H1 (cell line): ENCODE data around the gene CCBE1. TPM values are rescaled to one million over a fixed set of nuclear protein-coding genes. Genes with fewer than 3 reads are reported as not detected.

ENCODE experiments used
- CTCF ChIA-PET: fragments of 300-600 bp; sonication (Branson Sonifier 250); formaldehyde crosslinking; loops from one replicate; lab custom pipeline; 2021; ENCODE audit not compliant: partially characterized antibody; lab: Charles Lee
- POLR2A ChIA-PET: fragments of 300-600 bp; sonication (Branson Sonifier 250); formaldehyde crosslinking; loops from one replicate; lab custom pipeline; 2021; ENCODE audit warnings: inconsistent platforms; ENCODE audit not compliant: partially characterized antibody; lab: Charles Lee
- DNase-seq, 2 experiments: peaks; one replicate each; pipeline versions ENCODE4 v3.0.0 to v3.0.0-alpha.2; 2010 to 2022; ENCODE audit warnings: low spot score in 2 of 2, low read depth in 1 of 2, mixed read lengths in 1 of 2
- FAIRE-seq: peaks from 2 replicates; lab custom pipeline; 2011; peaks lifted over from hg19 to GRCh38; lab: Jason Lieb, UNC
- H2AFZ ChIP-seq: 2 replicates; pipeline ENCODE4 v1.8.1; 2012; ENCODE audit warnings: low read length, inconsistent platforms
- H2AK5ac ChIP-seq: 2 replicates; pipeline ENCODE4 v1.6.1; 2013; ENCODE audit warnings: low read depth, low read length
- H2BK120ac ChIP-seq: replicated peaks from 2 replicates; pipeline ENCODE3; 2013; ENCODE audit warnings: low read depth, low read length, inconsistent platforms
- H2BK12ac ChIP-seq: 2 replicates; pipeline ENCODE4 v1.6.1; 2013; ENCODE audit warnings: low read depth, low read length
- H2BK15ac ChIP-seq: 2 replicates; pipeline ENCODE4 v1.6.1; 2013; ENCODE audit warnings: low read length
- H2BK20ac ChIP-seq: 2 replicates; pipeline ENCODE4 v1.6.1; 2013; ENCODE audit warnings: low read length
- H2BK5ac ChIP-seq: 2 replicates; pipeline ENCODE4 v1.6.1; 2013; ENCODE audit warnings: low read depth, low read length
- H3K14ac ChIP-seq: 2 replicates; pipeline ENCODE4 v1.6.1; 2013; ENCODE audit warnings: inconsistent platforms; ENCODE audit not compliant: insufficient read length
- H3K18ac ChIP-seq: 2 replicates; pipeline ENCODE4 v1.6.1; 2013; ENCODE audit warnings: low read length; ENCODE audit errors: extremely low read depth
- H3K23ac ChIP-seq: 2 replicates; pipeline ENCODE4 v1.6.1; 2013; ENCODE audit warnings: inconsistent platforms; ENCODE audit not compliant: insufficient read length
- H3K23me2 ChIP-seq: 2 replicates; pipeline ENCODE4 v1.6.1; 2013; ENCODE audit warnings: low read depth, low read length
- H3K27ac ChIP-seq: 2 replicates; pipeline ENCODE4 v1.6.1; 2011; ENCODE audit warnings: low read depth, low read length, inconsistent platforms
- H3K27me3 ChIP-seq, 4 experiments: replicated peaks in 1 of 4; 1 replicate in 1 of 4; 2 replicates in 3 of 4; pipeline versions ENCODE4 v1.6.1 to v1.8.1; 2011 to 2013; ENCODE audit warnings: low read length in 3 of 4, mild to moderate bottlenecking in 3 of 4, inconsistent platforms in 2 of 4, mixed read lengths in 2 of 4, moderate library complexity in 1 of 4; ENCODE audit not compliant: control insufficient read depth in 3 of 4, insufficient read depth in 3 of 4; ENCODE audit errors: extremely low read depth in 1 of 4
- H3K36me3 ChIP-seq, 4 experiments: 2 replicates each; pipeline versions ENCODE4 v1.6.1 to v1.8.1; 2011 to 2013; ENCODE audit warnings: mild to moderate bottlenecking in 4 of 4, low read length in 3 of 4, moderate library complexity in 2 of 4, control low read depth in 1 of 4, inconsistent platforms in 1 of 4; ENCODE audit not compliant: insufficient read depth in 4 of 4, control insufficient read depth in 2 of 4
- H3K4ac ChIP-seq: replicated peaks from 2 replicates; pipeline ENCODE3; 2013; ENCODE audit warnings: low read length, low read depth, mixed read lengths, inconsistent platforms; ENCODE audit not compliant: insufficient read length
- H3K4me1 ChIP-seq, 4 experiments: replicated peaks in 1 of 4; 1 replicate in 1 of 4; 2 replicates in 3 of 4; pipeline versions ENCODE4 v1.6.1 to v1.8.1; 2011 to 2013; ENCODE audit warnings: low read length in 3 of 4, inconsistent platforms in 2 of 4, mixed read lengths in 1 of 4; ENCODE audit not compliant: insufficient read depth in 4 of 4, control insufficient read depth in 3 of 4
- H3K4me2 ChIP-seq, 2 experiments: 2 replicates each; pipeline versions ENCODE4 v1.6.1 to v1.8.1; 2011 to 2013; ENCODE audit warnings: low read depth in 2 of 2, low read length in 2 of 2, control low read depth in 1 of 2, inconsistent platforms in 1 of 2, mild to moderate bottlenecking in 1 of 2; ENCODE audit not compliant: insufficient read depth in 1 of 2
- H3K4me3 ChIP-seq, 4 experiments: fragments of 200-600, 300-600 bp in 1 of 4; sonication (generic), shearing (Covaris generic), sonication (Bioruptor Twin) in 1 of 4; 2 replicates each; pipeline versions ENCODE4 v1.5.1 to v1.8.1; 2011 to 2016; ENCODE audit warnings: low read length in 4 of 4, low read depth in 3 of 4, control low read depth in 2 of 4, inconsistent platforms in 2 of 4, mild to moderate bottlenecking in 2 of 4, mixed read lengths in 1 of 4, moderate library complexity in 1 of 4; ENCODE audit not compliant: insufficient read depth in 2 of 4; ENCODE audit errors: extremely low read depth in 1 of 4
- H3K56ac ChIP-seq: replicated peaks from 2 replicates; pipeline ENCODE3; 2013; ENCODE audit warnings: low read depth, mild to moderate bottlenecking, mixed read lengths, low read length, inconsistent platforms; ENCODE audit not compliant: insufficient read length
- H3K79me1 ChIP-seq: 2 replicates; pipeline ENCODE4 v1.6.1; 2013; ENCODE audit warnings: low read depth, low read length, control low read depth
- H3K79me2 ChIP-seq, 2 experiments: 2 replicates each; pipeline versions ENCODE4 v1.6.1 to v1.8.1; 2012 to 2013; ENCODE audit warnings: low read length in 2 of 2, mild to moderate bottlenecking in 2 of 2, inconsistent platforms in 1 of 2; ENCODE audit not compliant: insufficient read depth in 2 of 2, control insufficient read depth in 1 of 2
- H3K9ac ChIP-seq, 4 experiments: replicated peaks in 1 of 4; 1 replicate in 1 of 4; 2 replicates in 3 of 4; pipeline versions ENCODE4 v1.6.1 to v1.8.1; 2011 to 2013; ENCODE audit warnings: low read depth in 3 of 4, low read length in 3 of 4, control low read depth in 2 of 4, mild to moderate bottlenecking in 2 of 4, moderate library complexity in 2 of 4, inconsistent platforms in 1 of 4; ENCODE audit errors: extremely low read depth in 1 of 4
- H3K9me3 ChIP-seq, 2 experiments: 2 replicates each; pipeline versions ENCODE4 v1.6.1 to v1.8.1; 2012 to 2013; ENCODE audit warnings: mild to moderate bottlenecking in 2 of 2, moderate library complexity in 2 of 2, control low read depth in 1 of 2, inconsistent platforms in 1 of 2, low read depth in 1 of 2, low read length in 1 of 2, mixed read lengths in 1 of 2; ENCODE audit not compliant: insufficient read depth in 2 of 2
- H4K20me1 ChIP-seq, 2 experiments: replicated peaks in 1 of 2; 2 replicates each; pipeline versions ENCODE3 to v1.8.1; 2011 to 2013; ENCODE audit warnings: inconsistent platforms in 2 of 2, low read length in 2 of 2, mild to moderate bottlenecking in 1 of 2; ENCODE audit not compliant: insufficient read depth in 2 of 2, control insufficient read depth in 1 of 2
- H4K5ac ChIP-seq: 2 replicates; pipeline ENCODE4 v1.6.1; 2013; ENCODE audit warnings: low read length, low read depth, mixed read lengths, inconsistent platforms; ENCODE audit not compliant: insufficient read length
- H4K8ac ChIP-seq: 2 replicates; pipeline ENCODE4 v1.8.0; 2013; ENCODE audit warnings: mild to moderate bottlenecking, moderate library complexity, low read length, inconsistent platforms; ENCODE audit not compliant: insufficient read depth; ENCODE audit errors: extremely low read depth
- H4K91ac ChIP-seq: replicated peaks from 2 replicates; pipeline ENCODE3; 2013; ENCODE audit warnings: low read length, mixed read lengths, inconsistent platforms; ENCODE audit not compliant: insufficient read length
- BACH1 ChIP-seq: IDR thresholded peaks from 2 replicates; pipeline ENCODE4 v1.6.1; 2012; ENCODE audit warnings: low read length, improper control_type of control experiment
- CHD1 ChIP-seq: IDR thresholded peaks from 2 replicates; pipeline ENCODE4 v1.6.1; 2012; ENCODE audit warnings: low read depth, low read length, improper control_type of control experiment
- GTF2F1 ChIP-seq: IDR thresholded peaks from 2 replicates; pipeline ENCODE4 v1.6.1; 2012; ENCODE audit warnings: low read depth, low read length, improper control_type of control experiment, borderline replicate concordance
- SP2 ChIP-seq: IDR thresholded peaks from 2 replicates; pipeline ENCODE4 v1.6.1; 2012; ENCODE audit warnings: mild to moderate bottlenecking, low read length, inconsistent platforms
- WGBS, 2 experiments: shearing (Covaris generic) in 1 of 2; methylation state at CpG; one replicate each; pipeline versions ENCODE4 v1.1.6 to v1.1.7; 2013 to 2015; ENCODE audit warnings: low lambda C conversion rate in 2 of 2, mixed read lengths in 2 of 2, inconsistent platforms in 1 of 2, low coverage in 1 of 2, missing lambda C conversion rate in 1 of 2; ENCODE audit not compliant: insufficient replicate concordance in 2 of 2, insufficient coverage in 1 of 2, insufficient read length in 1 of 2; ENCODE audit errors: extremely low coverage in 1 of 2, missing lambda C conversion rate in 1 of 2; 5-methylcytosine and 5-hydroxymethylcytosine counted together
- polyA plus RNA-seq, 7 experiments: library from polyadenylated mRNA; depleted of rRNA in 3 of 7; stranded (reverse) in 5 of 7; unstranded in 2 of 7; fragments of >200 nt in 5 of 7; fragments of 200-250 nt in 2 of 7; gene quantifications; 1 replicate in 5 of 7; 2 replicates in 1 of 7; 4 replicates in 1 of 7; pipeline versions ENCODE4 v1.2.1 to v1.2.3, GENCODE V29; 2011 to 2013; ENCODE audit warnings: missing spikeins in 2 of 7, mixed read lengths in 2 of 7
- total RNA-seq: library from RNA; stranded (reverse); fragmentation: NEBNext Ultra II Directional; extraction: Animal tissue kit (Norgen Biotek cat#: 25700); gene quantifications from 2 replicates; pipeline ENCODE4 v1.2.1, GENCODE V29; 2021

The CCBE1 gene
- total and polyA plus RNA-seq, 2 of the 8 experiments (the other 6 are each of a cell fraction or from before 2014, with no cell fraction given): 2.1 to 2.6 TPM

DNA sequence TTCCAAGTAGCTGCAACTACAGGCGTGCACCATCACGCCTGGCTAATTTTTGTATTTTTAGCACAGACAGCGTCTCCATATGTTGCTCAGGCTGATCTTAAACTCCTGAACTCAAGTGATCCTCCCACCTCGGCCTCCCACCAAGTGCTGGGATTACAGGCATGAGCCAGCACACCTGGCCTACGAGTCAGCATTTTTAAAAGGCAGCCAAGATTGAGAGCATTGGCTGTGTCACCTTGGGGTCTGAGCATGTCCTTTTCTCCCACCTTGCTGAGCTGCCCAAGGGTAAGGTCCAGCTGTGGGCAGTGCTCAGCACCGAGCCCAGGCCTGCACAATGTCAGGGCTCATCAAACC lies 195.3 kb downstream of the CCBE1 start:
- H3K56ac ChIP-seq: no peak overlapping the region
- H2BK120ac ChIP-seq: no peak overlapping the region
- DNase-seq (no peak), FAIRE-seq (no peak)
- CTCF ChIA-PET: no interaction called here
- POLR2A ChIA-PET: no interaction called here
- H3K4me3 ChIP-seq: no peak overlapping the region
- H4K8ac ChIP-seq: no peak overlapping the region
- no peaks in the 10 kb centered on the region for H3K79me2 ChIP-seq
- H2AK5ac ChIP-seq: no peak overlapping the region
- no peak overlapping the region for H2BK15ac ChIP-seq
- peak overlapping the region; percentile 20; the same call in 1 of the 2 replicates for H2BK12ac ChIP-seq
- no peak overlapping the region for H3K9ac ChIP-seq
- no peaks in the 10 kb centered on the region for H3K36me3 ChIP-seq
- H3K14ac ChIP-seq: no peak overlapping the region
- H3K23ac ChIP-seq: no peak overlapping the region
- WGBS, 2 experiments: 92% methylated on average over 6 of the region's 6 CpGs; no CpG with 5 or more reads in 1 of the 2 experiments
- H3K27me3 ChIP-seq: no peaks in the 10 kb centered on the region
- H4K91ac ChIP-seq: no peak overlapping the region
- no peak overlapping the region for H2AFZ ChIP-seq
- H3K79me1 ChIP-seq: no peaks in the 10 kb centered on the region
- H3K4me2 ChIP-seq: no peak overlapping the region
- H3K4ac ChIP-seq: no peak overlapping the region
- 0 out of 2 replicates have a peak overlapping the region, but pooled peaks have one; percentile 51 for H2BK20ac ChIP-seq
- H3K9me3 ChIP-seq: peaks cover 3 to 9% of the 10 kb centered on the region in 2 experiments; a peak in 3 of 4 replicates
- no peak overlapping the region for H3K27ac ChIP-seq
- no peaks in the 10 kb centered on the region; the same call in 1 of the 2 replicates for H3K23me2 ChIP-seq
- H3K4me1 ChIP-seq: peaks cover 0 to 7% (median 0%) of the 10 kb centered on the region in 4 experiments; a peak in 1 of 7 replicates
- no peak overlapping the region for H3K18ac ChIP-seq
- no peaks in the 10 kb centered on the region for H4K20me1 ChIP-seq
- no peak overlapping the region for H2BK5ac ChIP-seq
- no peak overlapping the region for H4K5ac ChIP-seq
- no peak for TF ChIP-seq GTF2F1
- TF ChIP-seq BACH1: peak; percentile 95
- TF ChIP-seq CHD1: no peak
- TF ChIP-seq SP2: no peak
